NCI-H187 (cell line): ENCODE measurements around the gene POLRMT.
A peak's percentile ranks its signal among the peaks of the same experiment; 100 is the strongest.
"Not testable (repeated sequence)": the region's sequence is repeated elsewhere in the genome, so short reads cannot be mapped to it uniquely, and the experiment has no call there.

Experiments
- DNase-seq, 2 experiments: peaks; one replicate each; lab custom pipeline; 2025; lab: John Stamatoyannopoulos, UW

The POLRMT gene

GRCh38 chr19:633068-633785 is at the start of gene POLRMT:
TSS of gene POLRMT (minus strand) at chr19:633537. CDS start at chr19:633512, 25 bp downstream.
- peak; percentile 89 to 98 for DNase-seq

GRCh38 chr19:682678-683320 is 49.5 kb upstream of the POLRMT start:
- no peak for DNase-seq

GRCh38 chr19:681029-682019 is 48.0 kb upstream of the POLRMT start:
- DNase-seq: peak in 1 of 2 experiments; percentile 86

DNA sequence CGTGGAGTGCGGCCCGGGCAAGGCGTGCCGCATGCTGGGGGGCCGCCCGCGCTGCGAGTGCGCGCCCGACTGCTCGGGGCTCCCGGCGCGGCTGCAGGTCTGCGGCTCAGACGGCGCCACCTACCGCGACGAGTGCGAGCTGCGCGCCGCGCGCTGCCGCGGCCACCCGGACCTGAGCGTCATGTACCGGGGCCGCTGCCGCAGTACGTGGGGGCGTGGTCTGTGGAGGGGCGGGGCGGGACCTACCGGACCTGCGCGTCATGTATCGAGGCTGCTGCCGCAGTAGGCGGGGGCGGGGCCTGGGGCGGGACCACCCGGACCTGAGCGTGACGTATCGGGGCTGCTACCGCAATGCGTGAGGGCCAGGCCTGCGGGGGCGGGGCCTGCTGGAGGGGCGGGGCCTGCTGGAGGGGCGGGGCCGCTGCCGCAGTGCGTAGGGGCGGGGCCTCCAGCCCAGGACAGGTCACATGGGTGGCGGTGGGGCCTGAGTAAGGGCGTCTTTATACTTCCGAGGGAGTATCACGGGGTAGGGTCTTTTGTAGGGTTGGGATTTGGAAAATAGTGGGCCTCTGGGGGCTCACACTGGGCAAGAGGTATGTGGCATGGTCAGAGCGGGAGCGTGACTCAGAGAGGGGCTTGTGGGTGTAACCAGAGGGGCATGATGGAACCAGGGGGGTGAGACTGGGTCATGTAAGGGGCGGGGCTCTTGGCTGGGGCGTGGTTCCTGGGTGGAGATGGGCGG is 47.1 kb upstream of the POLRMT start:
- DNase-seq: peak; percentile 97 to 98

DNA sequence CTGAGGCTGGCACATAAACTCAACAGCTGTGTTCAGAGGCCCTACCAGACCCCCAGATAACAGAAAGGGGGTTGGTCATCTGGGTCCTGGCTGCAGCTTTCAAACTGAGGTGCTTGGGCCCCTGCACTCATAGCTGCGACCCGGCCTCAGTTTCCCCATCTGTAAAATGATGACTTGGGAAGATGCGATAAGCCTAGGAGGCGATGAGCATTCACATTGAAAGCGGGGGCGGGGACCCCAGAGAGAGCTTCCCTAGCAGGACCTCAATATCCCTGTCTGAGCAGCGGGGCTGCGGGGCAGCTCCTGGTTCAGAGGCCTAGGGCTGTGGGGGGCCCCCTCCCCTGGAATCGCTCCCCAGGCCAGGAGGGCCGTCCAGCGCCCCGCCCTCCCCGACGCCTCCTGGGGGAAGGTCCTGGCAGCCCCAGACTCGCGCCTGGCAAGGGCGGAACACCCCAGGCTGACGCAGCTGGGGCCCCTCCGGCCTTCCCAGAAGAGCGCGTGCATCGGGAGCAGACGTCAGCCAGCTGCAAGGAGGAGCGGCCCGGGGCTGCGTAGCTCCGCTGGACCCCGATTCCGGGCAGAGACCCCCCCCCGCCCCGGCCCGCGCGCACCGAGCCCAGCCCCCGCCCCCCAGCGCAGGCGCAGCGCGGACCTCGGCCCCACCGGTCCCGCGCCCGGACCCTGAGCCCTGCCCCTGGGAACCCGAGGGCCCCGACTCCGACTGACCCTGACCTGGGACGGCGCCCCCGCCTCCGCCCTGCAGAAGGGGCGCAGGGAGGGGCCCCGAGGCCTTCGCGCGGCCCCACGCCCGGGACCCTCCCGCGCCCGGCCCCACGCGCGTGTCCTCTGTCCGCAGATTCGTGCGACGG is 46.3 kb upstream of the POLRMT start:
- peak in 1 of 2 experiments; percentile 17 for DNase-seq

DNA sequence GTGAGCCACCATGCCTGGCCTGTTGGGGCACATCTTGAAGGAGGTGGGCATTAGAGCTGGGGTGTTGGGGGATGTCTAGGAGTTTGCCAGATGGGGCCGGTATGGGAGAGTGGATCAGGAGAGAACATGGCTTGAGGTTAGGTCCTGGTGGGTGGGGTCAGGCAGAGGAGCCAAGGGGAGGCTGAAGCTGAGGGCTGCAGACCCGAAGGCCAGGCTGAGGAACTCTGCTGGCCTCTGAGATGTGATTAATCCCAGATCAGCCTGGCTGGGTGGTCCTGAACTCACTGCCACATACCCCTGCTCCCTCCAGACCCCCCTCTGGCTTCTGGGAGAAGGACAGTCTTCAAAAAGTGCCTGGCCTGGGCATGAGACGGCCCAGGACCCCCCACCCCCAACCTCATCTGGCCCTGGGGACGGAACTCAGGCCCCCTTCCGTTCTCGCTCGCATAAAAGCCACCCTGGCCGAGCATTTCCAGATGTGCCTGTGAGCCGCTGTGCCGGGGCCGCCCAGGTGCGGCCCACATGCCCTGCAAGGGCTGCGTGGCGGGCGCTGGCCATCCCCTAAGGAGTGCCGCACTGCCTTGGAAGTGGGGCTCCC is 45.6 kb upstream of the POLRMT start:
- DNase-seq: no peak

DNA sequence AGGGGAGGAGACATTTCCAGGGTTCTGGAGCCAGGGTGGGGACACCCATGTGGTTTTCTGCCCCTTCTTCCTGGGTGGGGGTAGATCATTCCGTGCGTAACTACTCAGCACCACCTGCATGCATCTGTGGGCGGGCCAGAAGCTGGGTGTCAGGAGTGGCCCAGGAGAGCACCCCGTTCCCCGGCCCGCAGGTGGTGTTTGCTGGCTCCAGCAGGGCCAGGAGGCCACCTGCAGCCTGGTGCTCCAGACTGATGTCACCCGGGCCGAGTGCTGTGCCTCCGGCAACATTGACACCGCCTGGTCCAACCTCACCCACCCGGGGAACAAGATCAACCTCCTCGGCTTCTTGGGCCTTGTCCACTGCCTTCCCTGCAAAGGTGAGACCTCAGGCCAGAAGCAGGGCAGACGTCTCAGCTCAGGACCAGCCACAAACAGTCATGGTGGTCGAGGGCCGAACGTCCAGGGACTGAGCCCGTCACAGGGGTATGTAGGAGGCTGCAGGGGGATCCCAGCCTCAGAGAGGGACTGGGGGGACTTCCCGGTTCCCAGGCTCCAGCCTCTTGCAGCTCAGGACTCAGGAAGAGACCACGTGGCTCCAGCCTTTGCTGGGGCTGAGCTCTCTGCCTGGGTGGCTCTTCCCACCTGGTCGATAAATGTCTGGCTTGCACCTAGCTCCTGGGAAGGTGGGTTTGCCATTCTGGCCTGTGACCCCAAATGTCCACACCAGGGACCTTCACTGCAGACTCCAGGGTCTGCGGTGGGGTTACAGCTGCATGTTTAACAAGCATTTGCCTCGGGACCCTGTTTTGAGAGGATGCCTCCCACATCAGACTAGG is 44.5 kb upstream of the POLRMT start:
- DNase-seq: no peak

DNA sequence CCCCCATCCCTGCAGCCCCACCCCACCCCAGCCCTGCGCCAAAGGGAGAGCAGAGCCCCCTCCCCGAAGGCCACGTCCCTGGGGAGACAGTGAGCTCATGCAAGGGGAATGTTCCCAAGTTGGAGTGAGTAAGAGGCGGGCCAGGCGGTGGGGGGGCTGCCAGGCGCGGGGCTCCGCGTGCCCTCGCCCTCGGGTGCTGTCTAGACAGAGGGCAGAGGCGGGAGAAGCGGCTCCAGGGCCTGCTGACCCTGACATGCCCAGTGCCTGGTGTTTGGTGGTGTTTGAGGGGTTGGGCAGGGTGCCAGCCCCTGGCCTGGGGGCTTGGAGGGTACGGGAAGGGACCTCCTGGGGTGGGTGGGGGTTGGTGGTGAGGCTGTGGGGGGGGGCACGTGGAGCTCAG is 43.9 kb upstream of the POLRMT start:
- DNase-seq: no peak

DNA sequence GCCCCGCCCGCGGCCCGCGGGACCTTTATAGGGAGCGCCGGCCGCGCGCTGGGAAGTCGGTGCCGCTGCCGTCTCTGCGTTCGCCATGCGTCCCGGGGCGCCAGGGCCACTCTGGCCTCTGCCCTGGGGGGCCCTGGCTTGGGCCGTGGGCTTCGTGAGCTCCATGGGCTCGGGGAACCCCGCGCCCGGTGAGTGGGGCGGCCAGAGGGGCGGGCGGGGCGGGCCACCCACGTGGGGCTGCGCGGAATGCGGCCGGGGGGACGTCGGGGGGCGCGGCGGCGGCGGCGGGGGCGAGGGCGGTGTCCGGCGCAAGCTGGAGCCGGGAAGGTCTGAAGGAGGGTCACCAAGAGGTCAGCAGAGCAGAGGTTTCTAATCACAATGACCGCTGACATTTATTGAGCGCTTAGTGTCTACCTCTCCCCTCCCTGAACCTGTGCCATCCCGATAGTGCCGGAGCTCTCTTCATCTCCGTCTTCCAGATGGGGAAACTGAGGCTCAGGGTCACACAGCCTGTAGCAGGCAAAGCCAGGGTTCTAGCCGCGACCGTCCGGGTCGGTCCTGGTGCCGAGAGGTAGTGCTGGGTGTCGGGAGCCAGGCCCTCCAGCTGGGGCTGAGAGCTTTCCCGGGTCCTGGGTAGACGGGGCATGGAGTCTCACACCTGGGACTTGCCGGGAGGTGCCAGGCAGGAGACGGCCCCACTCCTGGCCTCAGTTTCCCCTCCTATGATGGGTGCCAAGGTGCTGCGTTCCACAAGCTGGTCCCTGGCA is 43.2 kb upstream of the POLRMT start, which contains the start of gene FSTL3:
FSTL3 (plus strand) TSS at position 54 of the 767 bp plus-strand sequence; CDS start at position 86, 32 bp downstream.
- DNase-seq: no peak

DNA sequence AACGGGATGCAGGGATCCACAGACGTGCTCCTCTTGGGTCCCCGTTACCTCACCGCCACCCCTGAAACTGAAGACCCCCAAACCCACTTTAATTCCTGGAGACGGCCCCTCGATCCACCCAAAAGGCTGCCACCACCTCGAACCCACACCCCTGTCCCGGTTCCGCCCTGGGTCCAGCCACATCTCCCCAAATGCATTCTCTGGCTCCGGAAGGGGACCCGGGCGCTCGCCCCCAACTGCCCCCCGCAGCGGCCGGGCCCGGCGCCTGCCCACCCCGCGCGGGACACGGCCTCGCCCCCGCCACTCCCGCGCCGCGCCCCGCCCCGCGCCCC is 42.6 kb upstream of the POLRMT start:
- no peak for DNase-seq

DNA sequence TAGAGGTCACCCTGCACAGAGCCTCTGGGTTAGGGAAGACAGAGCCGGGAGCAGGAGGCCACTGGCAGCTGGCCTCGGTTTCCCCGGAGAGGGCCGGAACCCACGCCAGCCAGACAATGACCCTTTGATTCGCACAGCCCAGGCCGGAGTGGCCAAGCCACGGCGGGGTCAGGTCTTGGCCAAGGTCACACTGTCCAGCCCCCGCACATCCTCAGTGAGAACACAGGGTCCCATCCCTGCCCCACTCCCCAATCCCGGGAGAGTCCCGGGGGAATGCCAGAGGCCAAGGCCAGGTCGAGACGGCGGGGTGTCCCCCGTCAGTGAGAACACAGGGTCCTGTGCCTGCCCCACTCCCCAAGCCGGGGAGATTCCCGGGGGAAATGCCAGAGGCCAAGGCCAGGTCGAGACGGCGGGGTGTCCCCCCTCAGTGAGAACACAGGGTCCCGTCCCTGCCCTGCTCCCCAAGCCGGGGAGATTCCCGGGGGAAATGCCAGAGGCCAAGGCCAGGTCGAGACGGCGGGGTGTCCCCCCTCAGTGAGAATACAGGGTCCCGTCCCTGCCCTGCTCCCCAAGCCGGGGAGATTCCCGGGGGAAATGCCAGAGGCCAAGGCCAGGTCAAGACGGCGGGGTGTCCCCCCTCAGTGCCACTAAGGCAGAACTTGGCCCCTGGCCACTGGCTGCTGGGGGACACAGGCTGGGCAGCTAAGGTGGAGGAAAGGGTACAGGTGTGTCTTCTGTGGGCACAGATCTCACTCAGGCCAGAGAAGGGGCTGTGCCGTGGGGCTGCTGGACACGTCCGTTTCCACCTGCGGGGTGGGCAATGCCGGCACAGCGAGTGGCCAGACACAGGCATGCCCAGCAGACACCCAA is 41.2 kb upstream of the POLRMT start:
- DNase-seq: no peak

DNA sequence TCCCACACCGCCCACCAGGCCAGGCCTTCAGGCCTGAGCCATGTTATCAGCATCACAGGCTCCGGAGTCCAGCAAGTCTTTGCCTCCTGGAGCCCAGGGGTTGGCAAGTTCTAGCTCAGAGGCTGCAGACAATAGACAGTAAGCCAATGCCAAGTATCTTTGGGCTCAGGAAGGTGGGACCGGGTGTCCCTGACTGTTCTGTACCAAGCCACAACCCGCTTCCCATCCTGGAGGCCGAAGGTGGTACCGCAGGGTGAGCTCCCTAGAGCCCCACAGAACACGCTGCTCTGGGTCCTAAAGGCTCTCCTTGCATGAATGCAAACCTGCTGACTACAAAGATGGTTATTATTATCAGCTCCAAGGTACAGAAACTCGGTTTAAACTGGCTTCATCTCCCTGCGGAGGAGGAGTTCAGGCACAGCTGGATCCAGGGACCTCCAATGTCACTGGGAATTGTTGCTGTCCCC is 37.3 kb upstream of the POLRMT start:
- DNase-seq: no peak

- not testable (repeated sequence) for DNase-seq
Measured at GRCh38 chr19:668675-669434, 35.5 kb upstream of the POLRMT start.

GRCh38 chr19:666985-667573 is 33.7 kb upstream of the POLRMT start:
- DNase-seq: not testable (repeated sequence)

DNA sequence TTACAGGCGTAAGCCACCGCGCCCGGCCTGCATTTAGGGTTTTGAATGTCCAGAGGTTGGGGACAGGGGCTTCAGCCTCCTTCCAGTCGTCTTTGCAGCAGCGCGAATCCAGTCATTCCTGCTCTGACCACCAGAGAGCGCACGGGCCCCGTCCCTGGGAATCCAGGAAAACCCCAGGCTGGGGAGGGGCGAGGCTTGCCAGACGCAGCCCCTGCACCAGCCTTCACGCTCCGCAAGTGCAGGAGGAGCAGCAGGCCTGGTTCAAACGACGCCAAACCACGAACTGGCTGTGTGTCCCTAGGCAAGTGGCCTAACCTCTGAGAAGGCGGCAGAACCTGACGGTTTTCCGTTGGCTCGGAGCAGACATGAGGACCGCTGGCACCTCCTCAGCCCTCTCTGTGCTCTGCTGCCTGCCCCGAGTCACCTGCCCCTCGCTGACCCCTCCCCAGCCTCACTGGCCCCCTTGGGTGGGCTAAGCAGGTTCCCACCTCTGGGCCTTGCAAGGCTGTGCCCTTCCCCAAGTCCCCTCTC is 31.6 kb upstream of the POLRMT start:
- peak; percentile 68 to 84 for DNase-seq

DNA sequence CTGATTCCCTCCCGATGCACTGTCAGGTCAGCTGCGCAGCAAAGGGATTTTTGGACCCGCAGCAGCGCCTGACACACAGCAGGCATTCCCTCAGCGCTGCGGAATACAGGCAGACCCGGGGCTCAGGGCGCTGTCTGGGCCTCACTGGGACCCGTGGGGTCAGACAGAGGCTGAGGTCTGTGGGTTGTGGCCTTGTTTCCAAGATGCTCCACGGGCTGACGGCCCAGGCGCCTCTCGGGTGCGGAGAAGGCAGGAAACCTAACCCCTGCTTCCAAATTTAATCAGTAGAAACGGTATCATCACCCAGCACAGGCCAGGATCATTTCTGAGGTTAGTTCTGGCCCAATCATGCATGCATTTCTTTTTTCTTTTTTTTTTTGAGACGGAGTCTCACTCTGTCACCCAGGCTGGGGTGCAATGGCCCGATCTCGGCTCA is 30.4 kb upstream of the POLRMT start:
- DNase-seq: no peak
